HepG2 (cell line): Measurements from ENCODE around the gene VAMP8. TPM values are rescaled to one million over a fixed set of nuclear protein-coding genes. Genes with fewer than 3 reads are reported as not detected.

Source experiments
- AKAP8 ChIP-seq: sonication (generic); formaldehyde crosslinking; IDR thresholded peaks from 2 replicates; pipeline ENCODE4 v1.5.1; 2020; ENCODE audit warnings: mild to moderate bottlenecking, missing genetic modification reagents
- DNMT3B ChIP-seq: conservative IDR thresholded peaks from 2 replicates; pipeline ENCODE4 v1.6.1; 2016; ENCODE audit warnings: missing biosample characterization, control low read depth
- KDM2A ChIP-seq: sonication (generic); formaldehyde crosslinking; IDR thresholded peaks from 2 replicates; pipeline ENCODE4 v1.4.0; 2020; ENCODE audit warnings: low read depth, missing genetic modification reagents, borderline replicate concordance
- KIAA2018 ChIP-seq: sonication (generic); formaldehyde crosslinking; IDR thresholded peaks from 2 replicates; pipeline ENCODE4 v1.5.0; 2020; ENCODE audit warnings: mild to moderate bottlenecking, missing genetic modification reagents, borderline replicate concordance
- MLXIP ChIP-seq: sonication (generic); formaldehyde crosslinking; IDR thresholded peaks from 2 replicates; pipeline ENCODE4 v1.9.0; 2021; ENCODE audit warnings: missing genetic modification reagents, borderline replicate concordance
- MZF1 ChIP-seq: sonication (generic); formaldehyde crosslinking; IDR thresholded peaks from 2 replicates; pipeline ENCODE4 v1.8.1; 2023; ENCODE audit warnings: mild to moderate bottlenecking, missing genetic modification reagents, borderline replicate concordance
- NR3C1 ChIP-seq: sonication (generic); formaldehyde crosslinking; IDR thresholded peaks from 2 replicates; pipeline ENCODE4 v1.4.0; 2020; ENCODE audit warnings: missing genetic modification reagents
- POLR2AphosphoS5 ChIP-seq: IDR thresholded peaks from 2 replicates; pipeline ENCODE4 v1.6.1; 2012; ENCODE audit warnings: low read depth, low read length
- RNF2 ChIP-seq: fragments of 450-650 bp; conservative IDR thresholded peaks from 2 replicates; pipeline ENCODE4 v1.6.1; 2016; ENCODE audit warnings: low read depth
- ZBTB1 ChIP-seq: sonication (generic); formaldehyde crosslinking; IDR thresholded peaks from 2 replicates; pipeline ENCODE4 v1.4.0; 2020; ENCODE audit warnings: missing genetic modification reagents, borderline replicate concordance
- ZBTB49 ChIP-seq: sonication (generic); formaldehyde crosslinking; IDR thresholded peaks from 2 replicates; pipeline ENCODE4 v1.4.0; 2020; ENCODE audit warnings: missing genetic modification reagents, borderline replicate concordance
- ZMYM3 ChIP-seq: sonication (generic); formaldehyde crosslinking; IDR thresholded peaks from 2 replicates; pipeline ENCODE4 v1.5.1; 2020; ENCODE audit warnings: mild to moderate bottlenecking, missing genetic modification reagents
- ZNF180 ChIP-seq: sonication (generic); formaldehyde crosslinking; IDR thresholded peaks from 2 replicates; pipeline ENCODE4 v1.4.0; 2020; ENCODE audit warnings: low read depth, missing genetic modification reagents, borderline replicate concordance
- ZNF776 ChIP-seq: sonication (generic); formaldehyde crosslinking; IDR thresholded peaks from 2 replicates; pipeline ENCODE4 v1.4.0; 2020; ENCODE audit warnings: mild to moderate bottlenecking, missing genetic modification reagents
- ZSCAN31 ChIP-seq: sonication (generic); formaldehyde crosslinking; IDR thresholded peaks from 2 replicates; pipeline ENCODE4 v1.5.0; 2020; ENCODE audit warnings: low read depth, mild to moderate bottlenecking, missing genetic modification reagents
- polyA plus RNA-seq, 8 experiments: library from polyadenylated mRNA; depleted of rRNA in 3 of 8; stranded (reverse) in 7 of 8; unstranded in 1 of 8; fragments of >200 nt; fragmentation: Illumina TruSeq in 4 of 8; extraction: Trizol in 4 of 8; gene quantifications; 2 replicates each; pipeline versions ENCODE4 v1.2.1 to v1.2.3, GENCODE V29; 2011 to 2016; ENCODE audit warnings: low read depth in 4 of 8, missing spikeins in 1 of 8, mixed read lengths in 1 of 8; ENCODE audit not compliant: insufficient read depth in 1 of 8
- total RNA-seq, 5 experiments: library from RNA; depleted of rRNA; stranded (reverse); fragments of >200 nt; fragmentation: Illumina TruSeq; extraction: Trizol; gene quantifications; 2 replicates each; pipeline ENCODE4 v1.2.3, GENCODE V29; 2016; ENCODE audit warnings: low read depth in 1 of 5

Gene VAMP8
- total and polyA plus RNA-seq, 2 of the 13 experiments (the other 11 are each of a cell fraction or from before 2014, with no cell fraction given): 83.3 to 157 TPM

GRCh38 chr2:85538507-85539360, 38.7 kb upstream of the VAMP8 start, which contains the start of gene MAT2A (continued):
- 0 out of 2 replicates have a peak, but pooled peaks have one; percentile 20 for TF ChIP-seq KIAA2018 (CRISPR knock-in tag)
- peak; percentile 15; the same call in 1 of the 2 replicates for TF ChIP-seq AKAP8
- peak; percentile 99 for TF ChIP-seq POLR2AphosphoS5
- TF ChIP-seq DNMT3B (CRISPR knock-in tag): no peak
- 0 out of 2 replicates have a peak, but pooled peaks have one; percentile 47 for TF ChIP-seq MZF1 (CRISPR knock-in tag)
- no peak for TF ChIP-seq ZBTB1 (CRISPR knock-in tag)
- peak; percentile 97 for TF ChIP-seq KDM2A (CRISPR knock-in tag)
- TF ChIP-seq ZBTB49 (CRISPR knock-in tag): peak; percentile 75; the same call in 1 of the 2 replicates
- no peak; the same call in 1 of the 2 replicates for TF ChIP-seq ZMYM3
- peak; percentile 79; the same call in 1 of the 2 replicates for TF ChIP-seq ZNF776 (CRISPR knock-in tag)
- peak; percentile 80; the same call in 1 of the 2 replicates for TF ChIP-seq MLXIP (CRISPR knock-in tag)
- TF ChIP-seq NR3C1 (CRISPR knock-in tag): no peak
- TF ChIP-seq RNF2: peak; percentile 66
- peak; percentile 96 for TF ChIP-seq ZSCAN31 (CRISPR knock-in tag)
- TF ChIP-seq ZNF180 (CRISPR knock-in tag): peak; percentile 86; the same call in 1 of the 2 replicates
